Measurements from ENCODE around the gene SKA2.

GRCh38 chr17:59167571-59168001 is 12.6 kb upstream of the SKA2 start:
- TF ChIP-seq CTCF (conservative IDR thresholded peaks at IDR 0.05; ENCODE audit: low read length) (no peak), EZH2phosphoT487 (IDR thresholded peaks at IDR 0.05; ENCODE audit: borderline replicate concordance) (no peak)

Data from Loucy (cell line).